SIG-M5 (cell line): ENCODE data around the gene RAPGEF1.

Source experiments
- DNase-seq: peaks from one replicate; lab custom pipeline; 2025; lab: John Stamatoyannopoulos, UW

Gene RAPGEF1

DNA sequence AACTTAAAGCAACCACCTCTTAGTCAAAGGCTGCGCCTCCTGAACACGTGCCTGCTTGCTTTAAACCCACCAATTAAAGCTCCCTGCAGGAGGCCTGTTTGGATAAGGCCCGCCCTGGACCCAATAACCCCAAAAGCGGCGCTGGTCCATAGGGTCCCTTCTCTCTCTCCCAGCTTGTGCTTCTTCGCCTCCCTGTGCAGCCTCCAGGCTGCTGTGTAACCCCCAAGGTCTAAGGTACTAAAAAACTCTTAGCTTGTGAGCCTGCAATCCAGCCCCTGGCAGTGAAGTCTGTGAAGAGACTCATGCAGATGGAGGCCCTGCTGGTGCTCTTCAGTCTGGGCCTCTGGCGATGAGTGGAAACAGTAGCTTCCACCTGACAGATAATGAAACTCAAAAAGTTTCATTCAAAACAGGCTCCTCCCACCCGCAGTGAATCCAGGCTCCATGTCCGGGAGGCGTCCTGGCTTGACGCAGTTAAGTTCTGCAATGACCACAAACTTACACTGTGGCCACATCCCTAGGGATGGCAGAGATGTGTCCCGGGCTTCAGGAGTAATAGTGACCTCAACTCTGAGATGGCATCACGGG is 97.3 kb downstream of the RAPGEF1 start:
- DNase-seq: no peak

DNA sequence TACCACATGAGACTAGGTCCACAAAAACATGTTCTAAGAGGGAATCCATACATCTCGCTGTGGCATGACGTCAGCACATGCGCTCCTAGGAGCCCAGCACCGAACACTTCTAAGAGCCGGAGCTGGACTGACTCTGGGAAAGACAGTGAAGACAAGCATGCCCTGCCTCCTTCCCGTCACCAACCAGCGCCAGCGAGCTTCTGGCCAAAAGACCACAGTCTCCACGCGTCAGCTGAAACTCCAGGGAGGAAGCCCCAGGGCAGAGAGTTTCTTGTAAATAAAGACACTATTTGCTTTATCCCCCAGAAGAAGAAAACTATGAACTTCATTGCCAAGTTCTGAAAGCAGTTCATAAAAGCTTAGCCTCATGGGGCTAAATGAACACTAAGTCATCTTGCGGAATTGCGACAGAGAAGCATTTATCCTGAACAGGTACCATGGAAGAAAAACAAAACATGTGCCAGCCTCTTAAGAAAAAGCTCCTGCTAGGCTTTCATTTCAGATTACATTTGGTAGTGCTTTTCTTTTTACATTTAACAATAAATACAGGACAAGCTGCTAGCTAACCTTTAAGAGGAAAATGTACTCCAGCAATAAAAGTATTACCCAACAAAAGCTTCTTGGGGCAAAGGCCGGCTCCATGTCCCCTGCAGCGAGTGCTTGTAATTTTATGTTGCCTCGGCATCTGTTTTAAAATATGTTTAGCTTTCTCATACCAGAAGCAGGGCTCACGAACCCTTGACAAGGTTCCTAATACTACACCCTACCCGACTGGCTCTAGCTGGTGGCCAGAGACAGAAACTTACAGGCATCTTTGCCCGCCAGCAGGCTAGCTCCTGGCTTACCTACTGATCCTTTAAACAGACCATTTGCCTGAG is 98.0 kb downstream of the RAPGEF1 start:
- no peak for DNase-seq

DNA sequence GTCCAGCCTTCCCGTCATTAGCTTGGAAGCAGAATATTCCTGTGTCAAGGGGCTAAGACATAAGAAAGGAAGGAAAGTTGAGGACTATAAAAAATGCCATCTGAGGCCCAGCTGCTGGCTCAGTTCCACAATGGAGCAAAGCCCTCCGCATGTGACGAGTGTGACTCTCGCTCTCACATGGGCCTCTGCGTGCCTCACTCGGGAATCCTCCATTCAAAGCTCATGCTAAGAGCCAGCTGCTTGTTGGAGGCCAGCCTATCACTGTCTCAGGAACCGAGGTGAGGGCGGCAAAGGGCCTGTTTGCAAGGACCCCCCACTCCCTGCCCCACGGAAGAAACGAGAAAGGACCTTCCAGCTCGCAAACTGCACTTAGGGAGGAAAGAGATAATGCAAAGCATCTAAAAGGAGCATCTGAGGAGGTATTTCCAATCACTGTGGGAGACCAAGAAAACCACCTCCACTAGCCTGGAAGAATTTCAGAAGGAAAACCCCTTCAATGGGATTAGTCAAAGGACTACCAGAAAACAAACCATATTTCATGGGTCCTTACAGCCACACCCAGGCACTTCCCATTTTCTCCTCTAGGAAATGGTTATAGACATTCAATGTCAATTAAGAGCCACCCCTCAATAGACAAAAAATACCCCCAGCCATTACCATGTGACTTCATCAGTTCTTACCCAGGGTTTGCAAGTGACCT is 99.3 kb downstream of the RAPGEF1 start:
- DNase-seq: no peak

DNA sequence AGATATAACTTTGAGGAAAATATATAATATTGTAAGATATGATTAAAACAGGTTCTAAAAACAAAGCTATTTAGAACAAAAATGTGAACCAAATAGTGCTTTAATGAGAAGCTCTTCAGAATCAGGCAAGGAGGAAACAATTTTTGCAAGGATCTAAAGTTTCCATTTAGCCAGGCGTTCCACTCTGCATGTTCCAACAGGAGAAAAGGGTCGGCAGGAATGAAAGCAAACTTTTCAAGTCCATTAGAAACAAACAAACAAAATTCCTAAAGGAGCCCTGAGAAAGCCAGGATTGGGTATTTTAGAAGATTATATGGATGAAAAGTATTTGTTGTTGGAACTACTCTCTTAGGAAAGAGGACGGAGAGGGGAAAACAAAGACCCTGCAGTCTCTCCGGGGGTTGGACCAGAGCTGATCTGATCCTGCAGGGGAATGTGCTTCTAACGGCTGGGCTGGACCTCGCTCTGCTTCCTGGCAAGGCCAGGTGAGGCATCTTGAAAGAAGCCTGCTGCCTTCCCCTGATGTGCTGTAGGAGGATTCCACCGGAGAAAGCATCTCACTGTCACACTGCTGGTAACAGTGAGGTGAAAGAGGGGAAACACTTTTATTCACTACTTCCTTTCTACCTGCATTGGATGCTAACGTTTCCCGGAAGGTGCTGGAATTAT is 100.0 kb downstream of the RAPGEF1 start:
- DNase-seq: no peak

DNA sequence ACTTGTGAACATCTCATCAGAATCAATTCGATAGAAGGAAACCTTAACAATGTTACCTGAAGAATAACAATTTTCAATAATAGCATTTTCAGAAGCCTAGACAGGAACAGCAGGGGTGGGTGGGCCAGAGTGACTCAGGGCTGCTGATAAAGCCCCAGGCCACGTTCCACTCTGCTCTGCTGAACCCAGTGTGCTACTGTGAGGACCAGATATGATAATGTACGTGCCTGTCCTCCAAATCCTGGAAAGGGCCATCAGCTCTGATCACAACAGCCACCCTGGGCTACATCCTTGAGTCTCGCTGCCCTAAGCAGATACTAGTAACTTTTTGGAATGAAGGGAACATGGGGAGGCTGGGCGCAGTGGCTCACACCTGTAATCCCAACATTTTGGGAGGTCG is 103.3 kb downstream of the RAPGEF1 start:
- no peak for DNase-seq

DNA sequence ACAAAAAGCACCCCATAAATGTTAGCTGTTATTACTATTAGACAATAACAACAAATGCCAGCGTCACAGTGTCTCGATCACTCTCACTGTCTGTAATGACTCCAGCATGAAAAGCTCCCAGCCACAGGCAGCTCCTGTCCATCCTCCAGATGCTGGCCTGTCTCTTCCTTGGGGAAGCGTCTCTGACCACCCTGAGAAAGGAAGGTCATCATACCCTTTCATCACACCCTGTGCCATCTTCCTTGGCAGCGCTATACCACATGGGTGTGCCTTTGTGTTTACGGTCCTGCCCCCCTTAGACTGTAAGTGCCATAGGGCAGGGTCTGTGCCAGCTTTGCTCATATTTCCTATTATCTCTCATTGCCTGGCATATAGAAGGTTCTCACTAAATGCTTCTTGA is 104.0 kb downstream of the RAPGEF1 start:
- no peak for DNase-seq

DNA sequence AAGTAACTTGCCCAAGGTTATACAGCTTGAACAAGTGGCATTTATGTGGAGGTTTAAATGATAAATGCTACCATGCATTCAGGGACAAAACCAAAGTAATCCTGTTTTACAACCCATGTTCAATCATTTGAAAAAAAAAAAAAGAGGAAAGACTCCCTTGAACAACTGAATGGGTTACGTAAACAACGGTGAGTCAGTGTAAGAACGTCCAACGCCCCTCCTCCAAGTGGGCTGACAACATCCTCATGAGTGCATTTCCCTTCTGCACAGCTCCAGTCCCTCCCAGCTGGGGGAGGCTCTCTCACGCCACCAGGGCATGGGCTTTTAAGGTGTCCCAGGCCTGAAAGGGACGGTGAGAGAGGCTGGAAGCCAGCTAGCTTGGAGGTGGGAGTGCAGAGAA is 104.6 kb downstream of the RAPGEF1 start:
- peak; percentile 79 for DNase-seq

DNA sequence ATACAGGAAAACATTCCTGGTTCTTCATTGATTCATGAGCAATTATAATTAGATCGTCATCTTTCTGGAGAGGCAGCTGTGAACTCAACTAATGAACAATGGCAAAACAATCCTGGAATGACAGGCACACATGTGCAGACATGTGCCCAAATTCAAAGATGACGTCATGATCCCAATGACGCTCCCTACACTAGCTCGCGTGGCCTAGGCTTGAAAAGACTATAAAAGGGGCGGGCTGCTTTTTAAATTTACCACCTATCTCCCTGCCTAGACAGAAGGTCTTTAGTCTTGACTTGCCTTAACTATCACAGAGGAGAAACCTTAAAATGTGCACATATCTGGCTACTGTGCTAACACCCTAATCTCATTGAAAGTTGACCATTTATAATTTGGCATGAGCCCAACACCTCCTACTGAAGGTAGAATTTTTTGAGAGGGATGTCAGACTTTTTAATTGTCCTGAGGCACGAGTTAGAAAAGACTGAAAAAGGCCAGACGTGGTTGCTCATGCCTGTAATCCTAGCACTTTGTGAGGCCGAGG is 106.3 kb downstream of the RAPGEF1 start:
- no peak for DNase-seq

DNA sequence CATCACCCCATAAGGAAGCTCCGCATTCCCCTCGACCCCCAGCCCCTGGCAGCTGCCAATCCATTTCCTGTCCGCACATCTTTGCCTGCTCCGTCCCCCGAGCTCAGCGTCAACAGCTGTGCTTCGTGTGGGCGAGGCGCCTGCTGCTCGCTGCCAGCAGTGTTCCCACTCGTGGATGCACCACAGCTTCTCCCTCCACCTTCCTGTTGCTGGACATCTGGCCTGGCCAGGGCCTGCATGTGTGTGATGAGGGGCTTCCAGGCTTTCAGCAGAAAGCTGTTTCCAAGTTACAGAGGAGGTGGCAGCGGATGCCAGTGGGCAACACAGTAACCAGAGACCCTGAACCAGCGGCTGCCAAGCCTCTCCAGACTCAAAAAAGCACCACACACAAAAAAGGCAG is 108.6 kb downstream of the RAPGEF1 start:
- no peak for DNase-seq

DNA sequence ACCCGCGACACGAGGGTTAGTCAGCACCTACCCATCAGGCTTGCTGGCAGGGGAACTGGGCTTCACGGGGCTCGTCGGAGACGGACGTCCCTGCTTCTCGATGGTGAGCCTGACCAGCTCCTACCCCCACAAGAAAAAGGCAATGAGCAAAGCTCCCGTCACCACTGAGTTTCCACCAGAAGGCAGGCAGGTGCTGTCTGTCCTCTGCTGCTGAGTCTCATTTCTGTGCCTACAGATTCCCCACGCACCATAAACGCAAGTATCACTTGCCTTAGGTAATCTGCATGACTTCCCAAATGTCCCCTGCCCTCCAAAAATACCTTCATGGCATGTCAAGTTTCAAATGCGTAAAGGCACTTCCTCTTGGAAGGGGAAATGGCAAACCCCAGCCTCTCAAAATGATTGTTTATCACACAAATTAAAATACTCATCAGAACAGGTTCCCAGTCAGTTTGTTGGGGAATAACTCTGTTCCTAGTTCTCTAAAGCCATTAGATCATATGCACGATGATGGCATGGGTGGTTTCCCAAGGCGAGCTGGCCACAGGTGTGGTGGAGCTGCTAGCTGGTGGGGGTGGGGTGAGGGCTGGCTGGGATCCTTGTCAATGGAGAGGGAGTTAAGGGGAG is 109.6 kb downstream of the RAPGEF1 start:
- DNase-seq: no peak

DNA sequence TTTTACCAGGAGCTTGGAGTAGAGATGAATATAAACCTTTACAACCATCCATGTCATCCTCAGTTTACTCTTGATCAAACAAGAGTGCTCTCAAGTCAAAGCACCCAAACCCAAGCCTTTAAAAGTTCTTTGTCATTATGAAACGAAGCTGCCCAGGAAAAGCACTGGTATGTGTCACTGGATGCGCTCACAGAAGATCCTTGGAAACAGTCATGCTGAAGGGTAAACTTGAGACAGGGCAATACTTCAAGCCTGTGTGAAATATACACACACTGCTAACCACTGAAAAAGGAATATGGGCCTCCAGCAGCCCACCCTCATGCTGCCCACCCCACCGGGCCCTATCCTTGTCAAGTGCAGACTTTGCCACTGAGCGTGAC is 110.1 kb downstream of the RAPGEF1 start:
- no peak for DNase-seq

DNA sequence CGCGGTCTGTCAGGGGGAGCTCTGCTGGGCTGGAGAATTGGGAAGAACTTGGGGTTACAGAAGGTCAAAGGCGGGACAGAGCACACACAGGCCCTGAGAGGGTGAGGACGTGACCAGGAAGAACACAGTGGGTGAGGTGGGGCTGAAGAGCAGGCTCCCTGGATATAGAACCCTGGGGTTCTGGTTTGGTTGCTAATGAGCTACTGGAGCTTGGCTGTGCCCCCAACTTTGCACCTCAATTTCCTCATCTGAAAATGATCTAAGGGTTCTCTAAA is 110.7 kb downstream of the RAPGEF1 start:
- no peak for DNase-seq

DNA sequence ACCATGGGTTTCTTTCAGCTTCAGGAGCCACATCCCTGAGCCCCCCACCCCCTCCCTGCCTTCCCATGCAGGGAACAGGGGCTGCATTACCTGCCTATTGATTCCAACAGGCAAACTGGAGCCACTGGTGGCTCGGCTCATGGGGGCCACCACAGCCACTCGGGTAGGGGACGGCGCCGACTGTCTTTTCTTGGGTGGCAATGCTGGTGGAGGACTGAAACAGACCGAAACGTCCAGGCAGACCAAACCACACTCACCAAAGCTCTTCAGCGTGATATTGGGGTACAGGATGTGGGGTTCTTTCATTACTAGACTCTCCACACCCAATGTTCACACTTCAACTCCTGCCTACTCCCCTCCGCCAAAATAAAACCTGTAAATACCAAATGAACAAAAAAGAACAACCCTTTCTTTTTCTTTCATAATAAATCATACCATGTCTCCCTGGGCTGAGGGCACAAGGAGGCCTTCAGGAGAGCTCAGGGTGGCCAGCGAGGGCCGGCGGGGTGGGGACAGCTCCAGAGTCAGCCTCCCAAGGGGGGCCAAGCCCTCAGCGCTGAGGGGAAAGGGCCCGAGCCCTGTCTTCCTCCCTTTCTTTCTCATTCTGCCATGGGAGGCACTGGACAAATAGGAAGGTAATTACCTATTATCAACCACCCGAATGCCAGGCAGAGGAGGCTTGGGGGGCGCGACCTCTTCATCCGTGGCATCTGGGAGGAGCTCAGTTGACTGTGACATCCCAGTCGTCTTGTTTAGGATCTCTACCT is 111.2 kb downstream of the RAPGEF1 start:
- DNase-seq: no peak

DNA sequence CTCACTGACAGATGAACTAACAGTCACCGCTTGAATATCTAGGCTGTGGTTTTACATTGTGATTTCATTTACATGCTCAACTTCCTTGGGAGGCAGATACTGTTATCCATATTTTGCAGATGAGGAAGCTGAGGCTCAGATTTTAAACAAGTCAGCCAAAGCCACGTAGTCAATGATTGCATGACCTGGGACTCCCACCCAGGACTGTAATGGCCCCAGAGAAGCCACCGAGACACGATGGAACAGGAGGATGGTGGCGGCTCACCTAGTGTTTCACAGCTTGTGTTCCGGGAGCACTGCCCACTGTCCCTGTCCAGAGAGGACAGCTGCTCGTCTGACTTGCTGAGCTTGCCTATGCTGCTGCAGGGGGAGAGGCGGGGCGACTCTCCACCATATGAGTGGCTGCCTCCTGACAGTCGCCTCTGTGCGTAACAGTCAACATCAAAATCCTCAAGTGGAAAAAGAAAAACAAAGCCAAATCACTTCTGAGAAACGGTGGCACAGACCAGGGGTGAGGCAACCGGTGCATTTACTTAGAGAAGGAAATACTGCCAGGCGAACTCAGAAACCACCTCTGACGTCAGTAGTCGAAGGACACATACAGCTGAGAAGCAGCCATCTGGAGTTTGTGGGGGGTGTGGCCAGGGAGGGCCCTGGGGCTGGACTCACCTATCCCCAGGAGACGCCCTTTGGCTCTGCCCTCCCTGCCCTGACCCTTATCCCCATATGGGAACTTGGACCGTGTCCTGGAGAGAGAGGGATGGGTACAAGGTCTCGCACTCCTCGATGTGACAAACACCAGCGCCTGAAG is 112.0 kb downstream of the RAPGEF1 start:
- DNase-seq: no peak

DNA sequence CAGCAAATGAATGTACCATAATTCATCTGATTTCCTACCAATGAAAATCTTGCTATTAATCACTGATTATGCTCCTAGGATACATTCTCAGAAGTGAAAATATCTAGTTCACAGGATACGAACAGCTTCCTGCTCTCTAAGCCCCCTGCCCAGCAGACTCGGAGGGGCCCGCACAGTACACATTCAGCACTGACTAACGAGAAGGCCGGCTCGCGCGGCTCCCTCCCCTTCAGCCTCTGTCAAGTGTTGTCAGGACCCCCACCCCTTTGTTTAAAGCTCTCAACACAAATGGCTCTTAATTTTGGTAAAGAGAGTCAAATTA is 112.6 kb downstream of the RAPGEF1 start:
- DNase-seq: no peak

DNA sequence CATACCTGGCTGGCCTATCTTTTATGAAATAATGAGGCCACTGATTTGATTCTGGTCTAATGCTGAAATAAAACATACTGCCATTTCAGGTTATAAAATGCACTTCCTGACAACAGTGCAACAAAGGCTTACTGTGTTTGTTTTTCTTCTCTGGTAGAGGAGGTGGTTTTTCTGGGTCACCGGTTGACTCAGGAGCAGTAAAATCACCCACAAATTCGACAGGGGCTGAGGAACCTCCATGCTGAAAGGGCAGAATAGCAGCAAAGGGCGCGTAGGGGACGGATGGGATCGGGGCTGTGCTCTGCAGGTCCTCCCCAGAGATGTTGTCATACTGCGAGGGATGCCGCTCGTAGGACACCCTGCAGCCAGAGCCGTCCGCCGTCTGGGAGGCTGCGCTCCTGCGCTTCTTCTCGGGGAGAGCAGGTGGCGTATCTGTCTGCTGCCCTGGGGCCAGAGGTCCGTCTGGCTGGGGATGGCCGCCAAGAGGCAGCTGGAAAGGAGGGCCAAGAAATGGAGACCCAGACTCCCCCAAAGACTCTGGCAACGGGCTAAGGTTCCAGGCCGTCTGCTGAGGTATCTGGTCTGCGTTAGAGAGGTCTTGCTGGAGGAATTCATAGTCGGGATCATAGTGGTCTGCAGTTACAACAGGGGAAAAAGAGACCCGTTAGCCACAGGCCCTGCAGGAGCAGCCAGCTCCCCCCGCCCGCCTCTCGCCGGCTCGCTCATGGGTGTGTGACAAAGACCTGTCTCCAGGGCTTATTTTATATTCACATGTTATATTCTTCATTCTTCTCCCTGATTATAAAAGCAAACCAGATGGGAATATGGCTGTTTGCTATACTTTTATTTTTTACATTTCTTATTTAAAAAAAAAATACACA is 113.8 kb downstream of the RAPGEF1 start:
- DNase-seq: no peak

DNA sequence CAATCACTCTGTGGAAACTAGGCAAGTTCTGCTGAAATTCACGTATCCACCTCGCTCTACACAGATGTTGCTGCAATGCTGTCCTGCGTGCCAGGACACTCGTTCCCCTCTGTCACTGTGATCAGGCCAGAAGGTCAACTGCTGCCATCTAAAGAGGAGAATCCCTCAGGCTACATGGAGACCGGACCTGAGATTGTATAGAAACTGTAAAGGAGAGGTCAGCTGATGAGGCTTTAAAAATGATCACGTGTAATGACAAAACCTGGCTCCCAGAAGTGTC is 114.4 kb downstream of the RAPGEF1 start:
- no peak for DNase-seq

DNA sequence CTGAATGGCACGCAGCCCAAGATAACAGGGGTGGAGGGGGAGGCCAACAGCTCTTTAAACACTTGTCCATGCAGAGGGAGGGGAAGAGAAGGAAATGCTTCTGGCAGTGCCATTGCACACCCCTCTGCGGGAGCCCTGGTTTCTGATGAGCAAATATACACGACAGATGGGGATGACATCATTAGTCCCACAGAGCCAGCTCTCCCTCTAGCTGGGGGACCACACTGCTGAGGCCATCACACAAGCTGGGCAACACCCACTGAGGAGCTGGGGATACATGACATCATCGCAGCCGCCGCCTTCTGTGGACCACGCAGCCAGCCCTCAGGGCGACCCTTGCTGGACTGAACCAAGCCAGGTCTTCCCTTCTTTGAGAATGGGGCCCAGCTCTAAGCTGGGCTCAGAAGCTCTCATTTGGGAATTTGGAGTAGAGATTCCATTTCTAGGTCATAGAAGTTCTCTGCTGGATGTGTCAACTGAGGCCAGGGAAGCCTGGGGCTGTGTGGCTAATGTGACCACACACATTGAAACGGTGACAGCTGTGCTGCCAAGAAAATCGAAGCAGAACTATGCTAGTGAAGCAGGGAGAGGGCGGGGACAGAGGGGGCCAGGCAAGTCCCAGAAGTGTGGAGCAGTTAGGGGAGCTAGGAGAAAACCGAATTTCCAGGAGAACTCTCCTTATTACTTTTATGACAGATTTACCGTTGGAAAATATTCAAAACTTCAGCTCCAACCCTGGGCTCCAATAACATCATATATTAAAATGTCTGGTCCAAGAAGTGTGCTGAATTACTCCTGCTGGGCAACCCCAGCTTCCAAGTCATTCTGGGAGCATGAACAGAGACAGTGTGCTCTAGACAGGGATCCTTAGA is 115.0 kb downstream of the RAPGEF1 start:
- no peak for DNase-seq
